ENCODE data around the gene SLC40A1. TPM values are rescaled to one million over a fixed set of nuclear protein-coding genes. Genes with fewer than 3 reads are reported as not detected.

The SLC40A1 gene
- total RNA-seq, 1 donor = 19.4 TPM

DNA sequence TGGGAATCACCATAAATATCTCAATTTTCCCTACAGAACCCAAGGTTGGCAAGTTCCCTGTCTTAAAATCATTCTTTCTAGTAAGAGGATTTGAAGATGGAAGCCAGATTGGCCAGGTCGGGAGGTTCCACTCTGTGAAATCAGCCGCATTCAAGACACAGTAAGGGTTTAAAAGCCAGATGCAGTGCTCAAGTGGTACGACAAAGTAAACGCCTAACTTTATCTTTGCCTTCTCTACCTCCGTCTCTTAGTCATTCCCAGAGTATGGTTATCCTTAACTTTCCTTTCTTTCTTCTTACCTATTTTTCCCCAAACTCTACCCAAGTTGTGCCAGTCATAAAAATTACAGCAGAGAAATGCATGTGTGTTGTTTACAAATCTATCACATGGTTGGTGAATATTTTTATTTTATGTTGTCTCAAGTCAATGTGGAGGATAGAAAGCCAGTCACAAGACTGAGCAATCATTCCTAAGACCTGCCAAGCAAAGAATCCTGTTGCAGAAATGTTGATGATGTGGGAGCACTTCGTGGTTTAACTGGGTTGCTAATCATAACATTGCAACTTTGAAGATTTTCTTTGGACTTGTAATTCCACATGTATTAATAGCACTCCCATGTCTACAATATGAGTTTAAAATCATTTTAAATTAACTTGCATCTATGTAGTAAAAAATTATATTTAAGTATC, 62.6 kb downstream of the SLC40A1 start:
- peak; percentile 47 for DNase-seq (ENCODE audit: low read depth)
- TF ChIP-seq, protein P1, sequence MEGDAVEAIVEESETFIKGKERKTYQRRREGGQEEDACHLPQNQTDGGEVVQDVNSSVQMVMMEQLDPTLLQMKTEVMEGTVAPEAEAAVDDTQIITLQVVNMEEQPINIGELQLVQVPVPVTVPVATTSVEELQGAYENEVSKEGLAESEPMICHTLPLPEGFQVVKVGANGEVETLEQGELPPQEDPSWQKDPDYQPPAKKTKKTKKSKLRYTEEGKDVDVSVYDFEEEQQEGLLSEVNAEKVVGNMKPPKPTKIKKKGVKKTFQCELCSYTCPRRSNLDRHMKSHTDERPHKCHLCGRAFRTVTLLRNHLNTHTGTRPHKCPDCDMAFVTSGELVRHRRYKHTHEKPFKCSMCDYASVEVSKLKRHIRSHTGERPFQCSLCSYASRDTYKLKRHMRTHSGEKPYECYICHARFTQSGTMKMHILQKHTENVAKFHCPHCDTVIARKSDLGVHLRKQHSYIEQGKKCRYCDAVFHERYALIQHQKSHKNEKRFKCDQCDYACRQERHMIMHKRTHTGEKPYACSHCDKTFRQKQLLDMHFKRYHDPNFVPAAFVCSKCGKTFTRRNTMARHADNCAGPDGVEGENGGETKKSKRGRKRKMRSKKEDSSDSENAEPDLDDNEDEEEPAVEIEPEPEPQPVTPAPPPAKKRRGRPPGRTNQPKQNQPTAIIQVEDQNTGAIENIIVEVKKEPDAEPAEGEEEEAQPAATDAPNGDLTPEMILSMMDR (IDR thresholded peaks at IDR 0.05; ENCODE audit: insufficient read depth, low read depth, low read length) = no peak
- H3K4me3 ChIP-seq (ENCODE audit: low read depth, low read length) = no peak overlapping the region

DNA sequence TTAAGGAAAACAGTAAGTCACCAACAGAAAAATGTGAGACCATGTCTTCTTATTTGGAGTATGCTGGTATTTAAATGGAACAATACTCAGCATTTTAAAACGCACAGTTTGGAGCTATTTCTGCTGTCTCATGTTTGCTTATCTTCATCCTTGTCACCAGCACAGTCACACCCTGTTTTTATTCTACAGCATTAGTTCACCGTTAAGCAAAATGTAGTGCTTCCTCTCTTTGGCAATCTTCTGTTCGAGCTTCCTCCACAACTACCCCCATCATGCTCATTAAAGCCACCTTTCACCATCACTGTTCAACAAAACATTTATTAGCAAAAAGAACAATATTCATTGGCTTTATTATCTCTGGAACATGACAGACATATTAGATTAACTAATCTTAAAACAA, 64.0 kb downstream of the SLC40A1 start:
- DNase-seq (ENCODE audit: low read depth) = no peak
- TF ChIP-seq, protein P1 (IDR thresholded peaks at IDR 0.05; ENCODE audit: insufficient read depth, low read depth, low read length) = no peak
- no peak overlapping the region for H3K4me3 ChIP-seq (ENCODE audit: low read depth, low read length)

DNA sequence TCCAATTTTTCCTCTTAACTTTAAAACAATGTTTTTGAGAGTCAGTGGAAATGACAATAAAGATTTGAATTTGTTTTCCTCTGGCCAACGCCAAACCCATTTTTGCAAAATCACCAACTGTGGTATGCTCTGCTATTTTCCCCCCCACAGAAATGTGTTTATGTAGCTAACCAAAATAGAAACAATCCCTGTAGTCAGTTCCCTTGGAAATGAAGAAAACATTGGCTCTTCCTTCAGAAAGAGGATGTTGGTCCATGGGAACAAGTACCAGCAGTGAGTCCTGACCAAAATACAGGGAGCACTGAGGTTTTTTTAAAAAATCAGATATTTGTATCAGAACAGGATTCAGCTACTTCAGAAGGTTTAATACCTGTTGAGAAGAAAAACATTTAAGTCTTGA, 65.3 kb downstream of the SLC40A1 start:
- H3K4me3 ChIP-seq (ENCODE audit: low read depth, low read length) = no peak overlapping the region
- DNase-seq (ENCODE audit: low read depth) = peak; percentile 80
- TF ChIP-seq, protein P1 (IDR thresholded peaks at IDR 0.05; ENCODE audit: insufficient read depth, low read depth, low read length) = no peak

DNA sequence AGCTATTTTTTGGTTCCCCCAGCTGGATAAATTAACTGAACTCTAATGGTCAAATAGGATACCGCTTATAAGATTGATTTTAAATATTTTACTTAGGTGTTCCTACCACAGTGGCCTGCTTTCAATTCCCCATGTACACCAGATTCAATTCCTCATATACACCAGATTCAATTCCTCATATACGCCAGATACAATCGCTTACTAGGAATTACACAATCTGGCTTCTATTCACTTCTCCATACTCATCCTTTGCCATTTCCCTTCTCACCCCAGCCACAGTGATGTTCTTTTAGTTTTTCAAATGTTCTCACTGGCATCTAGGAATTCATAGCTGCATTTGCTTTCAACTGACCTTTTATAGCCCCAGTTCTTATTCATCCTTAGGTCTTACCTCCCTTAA, 66.5 kb downstream of the SLC40A1 start:
- TF ChIP-seq, protein P1 (IDR thresholded peaks at IDR 0.05; ENCODE audit: insufficient read depth, low read depth, low read length) = no peak
- H3K4me3 ChIP-seq (ENCODE audit: low read depth, low read length) = no peak overlapping the region
- no peak for DNase-seq (ENCODE audit: low read depth)

DNA sequence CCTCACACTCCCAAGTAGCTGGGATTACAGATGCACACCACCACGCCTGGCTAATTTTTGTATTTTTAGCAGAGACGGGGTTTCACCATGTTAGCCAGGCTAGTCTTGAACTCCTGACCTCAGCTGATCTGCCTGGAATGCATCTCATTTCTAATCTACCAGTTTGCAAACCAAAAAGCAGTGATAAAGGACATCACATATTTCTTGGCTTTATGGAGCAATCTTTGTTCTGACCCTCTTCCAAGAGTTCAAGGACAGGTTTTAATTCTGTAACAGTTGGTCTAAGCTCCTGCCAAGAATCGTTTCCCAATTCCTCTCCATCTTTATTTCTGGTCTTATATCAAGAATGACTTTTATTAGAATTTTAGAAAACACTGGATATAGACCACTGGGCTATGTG, 67.7 kb downstream of the SLC40A1 start:
- TF ChIP-seq, protein P1 (IDR thresholded peaks at IDR 0.05; ENCODE audit: insufficient read depth, low read depth, low read length) = no peak
- peak; percentile 45 for DNase-seq (ENCODE audit: low read depth)
- H3K4me3 ChIP-seq (ENCODE audit: low read depth, low read length) = no peak overlapping the region

DNA sequence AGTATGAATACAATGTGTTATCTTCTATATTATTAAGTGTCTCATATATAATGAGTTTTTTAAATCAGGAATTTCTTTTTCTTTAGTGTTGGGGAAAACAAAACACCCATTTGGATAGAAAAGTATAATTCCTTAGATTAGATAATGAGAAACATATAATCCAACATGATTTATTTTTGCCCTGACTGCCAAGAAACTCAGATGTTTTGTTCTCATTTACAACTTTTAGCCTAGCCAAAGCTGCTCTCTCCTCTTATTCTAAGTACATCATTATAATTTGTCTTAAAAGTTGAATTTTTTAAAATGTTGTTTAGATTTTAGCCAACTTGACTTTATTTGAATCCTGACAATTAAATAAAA, 68.6 kb downstream of the SLC40A1 start:
- DNase-seq (ENCODE audit: low read depth) = no peak
- no peak overlapping the region for H3K4me3 ChIP-seq (ENCODE audit: low read depth, low read length)
- TF ChIP-seq, protein P1 (IDR thresholded peaks at IDR 0.05; ENCODE audit: insufficient read depth, low read depth, low read length) = no peak
